Astrocyte (in vitro differentiated cells and primary cell): Measurements from ENCODE around the gene ENTREP1.

ENCODE experiments used
- CTCF ChIP-seq: IDR thresholded peaks from 2 replicates; pipeline ENCODE4 v1.5.1; 2011; ENCODE audit warnings: low read depth, mild to moderate bottlenecking, inconsistent platforms, low read length, moderate library complexity; ENCODE audit not compliant: insufficient read depth
- EZH2 ChIP-seq: IDR thresholded peaks from 2 replicates; pipeline ENCODE4 v1.6.1; 2012; ENCODE audit warnings: mild to moderate bottlenecking, low read length, inconsistent platforms; ENCODE audit not compliant: insufficient read depth

DNA sequence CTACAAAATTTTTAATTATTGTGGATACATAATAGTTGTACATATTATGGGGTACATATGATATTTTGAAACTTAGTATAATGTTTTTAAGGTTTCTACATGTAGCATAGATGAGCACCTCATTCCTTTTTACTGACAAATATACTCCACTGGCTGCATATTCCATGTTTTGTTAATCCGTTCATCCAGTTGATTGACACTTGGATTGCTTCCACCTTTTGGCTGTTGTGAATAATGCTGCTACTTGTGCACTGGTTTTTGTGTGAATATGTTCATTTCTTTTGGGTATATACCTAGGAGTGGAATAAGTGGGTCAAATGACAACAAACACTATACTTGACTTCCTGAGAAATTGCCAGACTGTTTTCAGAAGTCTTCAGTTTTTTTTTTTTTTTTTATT is 2.8 kb upstream of the ENTREP1 start:
- TF ChIP-seq EZH2, result no peak
- TF ChIP-seq CTCF, result no peak
